ENCODE results near the gene ALOX15B. TPM values are rescaled to one million over a fixed set of nuclear protein-coding genes. Genes with fewer than 3 reads are reported as not detected.
A peak's percentile ranks its signal among the peaks of the same experiment; 100 is the strongest.

Gene ALOX15B
- total RNA-seq, 1 donor from 2014 or later = not detected

DNA sequence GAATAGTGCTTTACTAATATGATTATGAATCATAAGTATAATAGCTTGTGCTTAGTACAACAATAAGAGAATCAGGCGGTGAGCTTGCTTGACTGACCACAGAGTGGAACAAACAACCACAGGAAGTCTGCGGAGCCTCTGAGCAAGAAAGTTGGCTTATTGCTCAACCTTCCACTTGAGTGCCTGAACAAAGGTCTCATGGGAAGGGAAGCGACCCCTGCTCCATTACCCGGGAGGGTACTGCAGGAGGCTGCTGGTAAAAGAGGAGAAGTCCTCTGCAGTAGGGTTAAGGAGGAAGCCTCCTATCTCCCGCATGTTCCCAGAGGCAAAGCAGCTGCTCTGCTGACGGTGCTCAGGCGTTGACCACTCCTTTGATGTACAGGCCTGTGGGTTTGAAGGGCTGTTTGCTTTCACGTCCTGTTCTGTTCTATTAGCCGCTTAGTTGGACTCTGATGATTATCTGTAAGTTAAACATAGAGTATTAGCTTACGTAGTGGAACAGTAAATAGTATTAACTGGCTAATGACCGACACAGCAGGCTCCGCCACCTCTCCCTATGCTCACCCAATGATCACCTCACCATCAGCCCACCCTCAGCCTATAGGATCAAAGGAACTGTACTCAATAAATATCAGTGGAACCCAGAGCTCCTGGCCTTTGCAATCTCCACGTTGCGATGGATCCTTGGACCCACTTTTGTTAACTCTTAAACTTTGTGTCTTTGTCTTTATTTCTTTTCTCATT, 17.5 kb downstream of the ALOX15B start:
- Mint-ChIP-seq H3K27me3 (ENCODE audit: insufficient read depth, low read depth) (peaks cover 23% of the 10 kb centered on the region), H3K4me1 (peaks cover 7% of the 10 kb centered on the region), H3K4me3 (no peak overlapping the region), H3K27ac (no peak overlapping the region), H3K36me3 (no peaks in the 10 kb centered on the region), H3K9me3 (peaks cover 2% of the 10 kb centered on the region)
- Histone ChIP-seq H2AFZ (replicated peaks) (no peak overlapping the region), H3K27me3 (peaks cover 69% of the 10 kb centered on the region), H4K20me1 (ENCODE audit: low read depth) (no peaks in the 10 kb centered on the region), H3K79me2 (ENCODE audit: low read depth) (no peaks in the 10 kb centered on the region), H3K27ac (no peak overlapping the region), H3K4me2 (no peak overlapping the region), H3F3A (ENCODE audit: low read depth) (no peaks in the 10 kb centered on the region), H3K36me3 (no peaks in the 10 kb centered on the region), H3K4me1 (no peaks in the 10 kb centered on the region), H3K4me3 (no peak overlapping the region), H3K9me3 (ENCODE audit: low read depth) (no peaks in the 10 kb centered on the region), H3K9ac (no peak overlapping the region)
- no peak for DNase-seq (ENCODE audit: low spot score)
- TF ChIP-seq EZH2phosphoT487 (IDR thresholded peaks at IDR 0.05) (no peak), EZH2 (IDR thresholded peaks at IDR 0.05) (no peak)
- TF ChIP-seq, protein P1, sequence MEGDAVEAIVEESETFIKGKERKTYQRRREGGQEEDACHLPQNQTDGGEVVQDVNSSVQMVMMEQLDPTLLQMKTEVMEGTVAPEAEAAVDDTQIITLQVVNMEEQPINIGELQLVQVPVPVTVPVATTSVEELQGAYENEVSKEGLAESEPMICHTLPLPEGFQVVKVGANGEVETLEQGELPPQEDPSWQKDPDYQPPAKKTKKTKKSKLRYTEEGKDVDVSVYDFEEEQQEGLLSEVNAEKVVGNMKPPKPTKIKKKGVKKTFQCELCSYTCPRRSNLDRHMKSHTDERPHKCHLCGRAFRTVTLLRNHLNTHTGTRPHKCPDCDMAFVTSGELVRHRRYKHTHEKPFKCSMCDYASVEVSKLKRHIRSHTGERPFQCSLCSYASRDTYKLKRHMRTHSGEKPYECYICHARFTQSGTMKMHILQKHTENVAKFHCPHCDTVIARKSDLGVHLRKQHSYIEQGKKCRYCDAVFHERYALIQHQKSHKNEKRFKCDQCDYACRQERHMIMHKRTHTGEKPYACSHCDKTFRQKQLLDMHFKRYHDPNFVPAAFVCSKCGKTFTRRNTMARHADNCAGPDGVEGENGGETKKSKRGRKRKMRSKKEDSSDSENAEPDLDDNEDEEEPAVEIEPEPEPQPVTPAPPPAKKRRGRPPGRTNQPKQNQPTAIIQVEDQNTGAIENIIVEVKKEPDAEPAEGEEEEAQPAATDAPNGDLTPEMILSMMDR (IDR thresholded peaks at IDR 0.05) = no peak

DNA sequence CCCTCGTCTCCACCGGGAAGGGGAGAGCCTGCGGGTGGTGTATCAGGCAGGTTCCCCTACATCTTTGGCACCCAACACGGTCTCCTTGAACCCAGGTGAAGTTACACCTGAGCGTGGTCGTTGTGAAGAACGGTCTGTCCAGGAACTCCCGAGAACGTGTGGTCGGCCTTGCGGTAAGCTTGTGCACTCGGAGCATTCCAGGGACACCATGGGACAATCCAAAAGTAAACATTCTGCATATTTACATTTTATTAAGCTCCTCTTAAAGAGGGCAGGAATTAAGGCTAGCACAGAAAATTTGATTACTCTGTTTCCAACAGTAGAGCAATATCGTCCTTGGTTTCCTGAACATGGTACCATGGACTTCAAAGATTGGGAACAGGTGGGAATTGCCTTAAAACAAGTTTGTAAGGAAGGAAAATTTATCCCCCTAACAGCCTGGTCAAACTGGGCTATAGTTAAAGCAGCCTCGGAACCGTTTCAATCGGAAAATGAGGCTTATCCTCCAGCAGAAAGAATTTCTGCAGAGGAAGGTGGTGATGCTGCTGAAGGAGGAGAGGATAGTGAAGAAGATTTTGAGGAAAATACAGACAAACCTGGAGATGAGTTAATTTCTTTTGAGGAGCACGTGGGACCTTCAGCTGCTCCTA, 18.2 kb downstream of the ALOX15B start:
- Histone ChIP-seq H3K4me2 (no peak overlapping the region), H3F3A (ENCODE audit: low read depth) (peaks cover under 1% of the 10 kb centered on the region), H3K4me3 (no peak overlapping the region), H4K20me1 (ENCODE audit: low read depth) (no peaks in the 10 kb centered on the region), H3K27me3 (peaks cover 70% of the 10 kb centered on the region), H3K79me2 (ENCODE audit: low read depth) (no peaks in the 10 kb centered on the region), H3K9ac (no peak overlapping the region), H2AFZ (replicated peaks) (no peak overlapping the region), H3K27ac (no peak overlapping the region), H3K36me3 (no peaks in the 10 kb centered on the region), H3K4me1 (peaks cover 5% of the 10 kb centered on the region), H3K9me3 (ENCODE audit: low read depth) (no peaks in the 10 kb centered on the region)
- TF ChIP-seq EZH2phosphoT487 (IDR thresholded peaks at IDR 0.05) (no peak), EZH2 (IDR thresholded peaks at IDR 0.05) (no peak)
- TF ChIP-seq, protein P1 (IDR thresholded peaks at IDR 0.05) = no peak
- Mint-ChIP-seq H3K27ac (no peak overlapping the region), H3K36me3 (no peaks in the 10 kb centered on the region), H3K9me3 (no peaks in the 10 kb centered on the region), H3K4me1 (peaks cover 7% of the 10 kb centered on the region), H3K4me3 (peak overlapping the region; percentile 8), H3K27me3 (ENCODE audit: insufficient read depth, low read depth) (peaks cover 29% of the 10 kb centered on the region)
- no peak for DNase-seq (ENCODE audit: low spot score)

DNA sequence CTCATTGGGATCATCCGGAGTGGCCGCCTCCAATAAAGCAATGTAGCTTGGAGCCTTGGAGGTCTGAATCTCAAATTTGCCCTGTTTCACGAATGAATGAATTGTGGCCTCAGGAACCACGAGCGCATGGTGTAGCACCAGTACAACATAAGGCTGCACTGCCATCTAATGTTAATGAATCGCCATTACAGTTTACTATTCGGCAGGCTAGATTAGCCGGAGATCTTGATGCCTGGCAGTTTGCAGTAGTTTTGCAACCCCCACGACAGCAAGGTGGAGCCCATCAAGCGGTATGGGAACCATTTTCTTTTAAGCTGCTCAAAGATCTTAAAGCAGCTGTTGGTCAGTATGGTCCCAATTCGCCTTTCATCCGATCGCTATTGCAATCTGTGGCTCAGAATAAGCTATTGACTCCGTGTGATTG, 18.8 kb downstream of the ALOX15B start:
- Mint-ChIP-seq H3K27me3 (ENCODE audit: insufficient read depth, low read depth) (peaks cover 35% of the 10 kb centered on the region), H3K9me3 (no peaks in the 10 kb centered on the region), H3K4me3 (no peak overlapping the region), H3K36me3 (no peaks in the 10 kb centered on the region), H3K4me1 (peaks cover 8% of the 10 kb centered on the region), H3K27ac (no peak overlapping the region)
- peak overlapping the region; percentile 41 for H3K4me2 ChIP-seq
- no peaks in the 10 kb centered on the region for H3K36me3 ChIP-seq
- TF ChIP-seq, protein P1 (IDR thresholded peaks at IDR 0.05) = peak; percentile 76
- TF ChIP-seq EZH2phosphoT487 (IDR thresholded peaks at IDR 0.05) (no peak), EZH2 (IDR thresholded peaks at IDR 0.05) (peak; percentile 23)
- peak; percentile 89 for DNase-seq (ENCODE audit: low spot score)
- H3K79me2 ChIP-seq (ENCODE audit: low read depth) = no peaks in the 10 kb centered on the region
- H2AFZ ChIP-seq (replicated peaks) = no peak overlapping the region
- H3F3A ChIP-seq (ENCODE audit: low read depth) = peaks cover 6% of the 10 kb centered on the region
- no peak overlapping the region for H3K9ac ChIP-seq
- H3K4me3 ChIP-seq = no peak overlapping the region
- no peak overlapping the region for H3K27ac ChIP-seq
- H3K9me3 ChIP-seq (ENCODE audit: low read depth) = no peaks in the 10 kb centered on the region
- peaks cover under 1% of the 10 kb centered on the region for H4K20me1 ChIP-seq (ENCODE audit: low read depth)
- peaks cover 70% of the 10 kb centered on the region for H3K27me3 ChIP-seq
- H3K4me1 ChIP-seq = peaks cover 11% of the 10 kb centered on the region
